ENCODE measurements around the gene AFF4. TPM values are rescaled to one million over a fixed set of nuclear protein-coding genes. Genes with fewer than 3 reads are reported as not detected.

Gene AFF4
- polyA plus RNA-seq, 2 of the 4 experiments (the other 2 are of a cell fraction): 22.1 to 43.5 TPM

GRCh38 chr5:132895719-132896305 is 67.6 kb downstream of the AFF4 start (continued):
- TF ChIP-seq ZNF302 (CRISPR knock-in tag; IDR thresholded peaks at IDR 0.05): no peak
- no peak for TF ChIP-seq ESRRA (IDR thresholded peaks at IDR 0.05; ENCODE audit: borderline replicate concordance, low read length)
- TF ChIP-seq SREBF2 (IDR thresholded peaks at IDR 0.05): no peak
- no peak for TF ChIP-seq ZC3H11A (IDR thresholded peaks at IDR 0.05)
- TF ChIP-seq BHLHE40 (IDR thresholded peaks at IDR 0.05; ENCODE audit: low read depth, low read length): no peak
- TF ChIP-seq RFX5 (IDR thresholded peaks at IDR 0.05): no peak
- TF ChIP-seq TP53 (CRISPR knock-in tag; IDR thresholded peaks at IDR 0.05): no peak

GRCh38 chr5:132890817-132891216 is 72.6 kb downstream of the AFF4 start:
- CTCF ChIA-PET: interaction anchor here (0.9 to 3.1 kb wide), 3 partner anchors 8 to 117 kb away, joined by 3 to 18 read pairs (median 6); no protein-coding TSS in a partner anchor
- no peak for FAIRE-seq
- WGBS (ENCODE audit: missing lambda C conversion rate): 88% methylated on average over 4 of the region's 4 CpGs
- POLR2A ChIA-PET: interaction anchor here (0.7 kb wide), 1 partner anchor 13 kb away, joined by 3 read pairs; no protein-coding TSS in a partner anchor
- no peak for ATAC-seq
- TF ChIP-seq HOXB5 (CRISPR knock-in tag; IDR thresholded peaks at IDR 0.05): no peak
- no peak for TF ChIP-seq ESRRA (IDR thresholded peaks at IDR 0.05; ENCODE audit: borderline replicate concordance, low read length)
- TF ChIP-seq RNF2 (IDR thresholded peaks at IDR 0.05; ENCODE audit: borderline replicate concordance, low read depth): no peak
- no peak for TF ChIP-seq CHD4 (IDR thresholded peaks at IDR 0.05; ENCODE audit: borderline replicate concordance)
- no peak for TF ChIP-seq HOXA7 (CRISPR knock-in tag; IDR thresholded peaks at IDR 0.05)
- TF ChIP-seq RARB (CRISPR knock-in tag; IDR thresholded peaks at IDR 0.05): no peak
- TF ChIP-seq JUNB (IDR thresholded peaks at IDR 0.05): no peak
- no peak for TF ChIP-seq HMGXB4 (CRISPR knock-in tag; IDR thresholded peaks at IDR 0.05; ENCODE audit: borderline replicate concordance)
- TF ChIP-seq CTCF (IDR thresholded peaks at IDR 0.05): no peak
- TF ChIP-seq CBX8 (IDR thresholded peaks at IDR 0.05): no peak
- no peak for TF ChIP-seq GATA3 (IDR thresholded peaks at IDR 0.05; ENCODE audit: borderline replicate concordance)
- no peak for TF ChIP-seq CHD2 (IDR thresholded peaks at IDR 0.05; ENCODE audit: low read length, partially characterized antibody)
- TF ChIP-seq EP300 (IDR thresholded peaks at IDR 0.05): no peak
- TF ChIP-seq FOSL2 (IDR thresholded peaks at IDR 0.05): no peak
- TF ChIP-seq FOSL2 (CRISPR knock-in tag; IDR thresholded peaks at IDR 0.05): no peak
- no peak for TF ChIP-seq BCL3 (IDR thresholded peaks at IDR 0.05)
- no peak for TF ChIP-seq CEBPB (IDR thresholded peaks at IDR 0.05)
- no peak for TF ChIP-seq ZFP36 (IDR thresholded peaks at IDR 0.05; ENCODE audit: borderline replicate concordance, partially characterized antibody)
- Histone ChIP-seq H3K4me1 (no peaks in the 10 kb centered on the region), H3K4me2 (no peak overlapping the region), H3K9me3 (no peaks in the 10 kb centered on the region), H3K4me3 (no peak overlapping the region), H3K27ac (no peak overlapping the region)
- no peak for DNase-seq (ENCODE audit: low read depth in 1 of 2, low spot score in 1 of 2)

All from A549 (cell line).